ENCODE data around the gene BTF3L4. TPM values are rescaled to one million over a fixed set of nuclear protein-coding genes. Genes with fewer than 3 reads are reported as not detected.
A peak's percentile ranks its signal among the peaks of the same experiment; 100 is the strongest.

Gene BTF3L4
- total RNA-seq, 1 experiment from 2014 or later, result 89.4 TPM

DNA sequence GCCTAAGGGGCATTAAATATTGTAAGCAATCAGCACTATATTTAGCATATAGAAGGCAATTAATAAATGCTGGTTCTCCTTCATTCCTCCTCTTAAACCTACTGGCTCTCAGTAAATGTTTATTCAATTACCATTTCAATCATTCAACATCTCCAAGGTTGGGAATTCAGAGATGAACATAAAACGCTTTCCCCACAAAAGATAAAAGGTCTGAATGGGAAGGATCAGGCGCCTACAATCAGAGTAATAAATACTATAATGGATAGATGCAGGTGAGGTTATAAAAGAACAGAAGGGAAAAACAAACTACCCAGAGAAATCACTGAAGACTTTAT lies 22.1 kb upstream of the BTF3L4 start (continued):
- TF ChIP-seq ZNF512 (CRISPR knock-in tag; IDR thresholded peaks at IDR 0.05; ENCODE audit: borderline replicate concordance), result no peak
- TF ChIP-seq GABPB1 (CRISPR knock-in tag; IDR thresholded peaks at IDR 0.05), result no peak
- TF ChIP-seq ZNF219 (CRISPR knock-in tag; IDR thresholded peaks at IDR 0.05; ENCODE audit: borderline replicate concordance), result no peak
- TF ChIP-seq RORB (CRISPR knock-in tag; IDR thresholded peaks at IDR 0.05), result no peak
- TF ChIP-seq HMGA2 (CRISPR knock-in tag; IDR thresholded peaks at IDR 0.05), result no peak
- no peak for TF ChIP-seq ZBTB21 (CRISPR knock-in tag; IDR thresholded peaks at IDR 0.05; ENCODE audit: borderline replicate concordance)
- TF ChIP-seq FOXK1 (CRISPR knock-in tag; IDR thresholded peaks at IDR 0.05), result no peak
- TF ChIP-seq SMAD4 (CRISPR knock-in tag; IDR thresholded peaks at IDR 0.05), result no peak

- Mint-ChIP-seq H3K27ac (no peak overlapping the region), H3K4me1 (peaks cover 9% of the 10 kb centered on the region), H3K27me3 (ENCODE audit: low read depth) (no peaks in the 10 kb centered on the region), H3K9me3 (no peaks in the 10 kb centered on the region), H3K4me3 (no peak overlapping the region), H3K36me3 (peaks cover 24% of the 10 kb centered on the region)
- ChIA-PET CTCF (no interaction called here), POLR2A (no interaction called here)
- ATAC-seq (no peak), DNase-seq (ENCODE audit: low spot score) (no peak)
- TF ChIP-seq GABPB1 (CRISPR knock-in tag; IDR thresholded peaks at IDR 0.05) (peak; percentile 76), ATF1 (CRISPR knock-in tag; IDR thresholded peaks at IDR 0.05) (no peak), GTF2I (CRISPR knock-in tag; conservative IDR thresholded peaks at IDR 0.05) (no peak), NFE2L1 (CRISPR knock-in tag; IDR thresholded peaks at IDR 0.05) (no peak)
These were observed 18.7 kb upstream of the BTF3L4 start for GRCh38 chr1:52037402-52037814.

DNA sequence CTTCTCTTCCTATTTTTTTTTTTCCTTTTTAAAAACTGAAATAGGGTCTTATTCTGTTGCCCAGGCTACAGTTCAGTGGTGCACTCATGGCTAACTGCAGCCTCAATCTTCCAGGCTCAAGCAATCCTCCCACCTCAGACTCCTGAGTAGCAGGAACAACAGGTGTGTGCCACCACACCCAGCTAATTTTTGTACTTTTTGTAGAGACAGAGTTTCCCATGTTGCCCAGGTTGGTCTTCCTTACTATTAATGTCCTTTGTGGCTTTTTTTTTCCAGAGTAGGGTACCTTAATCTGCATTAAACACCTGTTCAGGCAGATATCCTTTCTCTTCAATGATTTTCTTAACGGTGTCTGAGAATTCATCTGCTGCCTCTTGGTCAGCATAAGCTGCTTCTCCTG lies 18.2 kb upstream of the BTF3L4 start:
- H3K4me1 Mint-ChIP-seq, result 0 out of 2 replicates have a peak, but pooled peaks cover 4% of the 10 kb centered on the region

DNA sequence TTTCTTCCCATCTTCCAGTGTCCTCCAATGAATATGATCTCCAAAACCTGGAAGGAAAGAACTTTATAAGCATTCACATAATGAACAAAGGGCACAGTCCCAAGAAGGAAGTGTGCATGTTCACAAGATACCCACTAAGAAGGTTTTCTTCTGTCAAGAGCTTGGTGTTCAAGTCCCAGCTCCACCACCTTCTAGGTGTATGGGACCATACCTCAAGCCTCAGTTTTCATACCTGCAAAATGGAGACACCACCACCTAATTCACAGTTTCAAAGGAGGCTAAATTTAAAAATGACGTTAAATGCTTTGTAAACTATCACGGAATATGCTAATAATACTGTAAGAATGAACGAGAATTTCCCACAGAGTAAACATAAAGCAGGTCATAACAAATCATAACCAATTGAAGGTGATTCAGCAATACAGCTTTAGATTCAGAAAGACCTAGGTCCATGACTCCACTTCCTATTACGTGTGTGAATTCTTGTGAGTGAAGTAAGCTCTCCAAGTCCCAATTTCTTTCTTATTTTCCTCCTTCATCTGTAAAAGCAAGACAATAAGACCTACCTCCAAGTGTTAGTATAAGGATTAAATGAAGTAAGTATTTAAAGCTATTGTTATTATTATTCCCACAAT lies 14.4 kb upstream of the BTF3L4 start:
- no peak overlapping the region for H3K27ac Mint-ChIP-seq
- ATAC-seq (no peak), DNase-seq (ENCODE audit: low spot score) (no peak)
- no peaks in the 10 kb centered on the region for H3K9me3 Mint-ChIP-seq
- H3K36me3 Mint-ChIP-seq, result peaks cover 27% of the 10 kb centered on the region
- H3K4me3 Mint-ChIP-seq, result no peak overlapping the region
- CTCF ChIA-PET, result no interaction called here
- H3K27me3 Mint-ChIP-seq (ENCODE audit: low read depth), result no peaks in the 10 kb centered on the region
- POLR2A ChIA-PET, result no interaction called here
- H3K4me1 Mint-ChIP-seq, result no peaks in the 10 kb centered on the region
- TF ChIP-seq TEAD4 (CRISPR knock-in tag; IDR thresholded peaks at IDR 0.05) (no peak), ZBTB21 (CRISPR knock-in tag; IDR thresholded peaks at IDR 0.05; ENCODE audit: borderline replicate concordance) (no peak), FOXK1 (CRISPR knock-in tag; IDR thresholded peaks at IDR 0.05) (no peak), IRF2 (CRISPR knock-in tag; IDR thresholded peaks at IDR 0.05; ENCODE audit: borderline replicate concordance, low read depth) (no peak), NR2C2 (CRISPR knock-in tag; IDR thresholded peaks at IDR 0.05) (no peak), ZNF416 (CRISPR knock-in tag; IDR thresholded peaks at IDR 0.05) (no peak), TP53 (CRISPR knock-in tag; IDR thresholded peaks at IDR 0.05) (no peak), TCF7 (CRISPR knock-in tag; IDR thresholded peaks at IDR 0.05; ENCODE audit: low read depth) (no peak), OVOL2 (CRISPR knock-in tag; IDR thresholded peaks at IDR 0.05; ENCODE audit: borderline replicate concordance) (no peak), KAT7 (CRISPR knock-in tag; IDR thresholded peaks at IDR 0.05; ENCODE audit: borderline replicate concordance) (no peak), ZNF671 (CRISPR knock-in tag; IDR thresholded peaks at IDR 0.05) (no peak), ZNF396 (CRISPR knock-in tag; IDR thresholded peaks at IDR 0.05; ENCODE audit: borderline replicate concordance) (no peak), AFF4 (CRISPR knock-in tag; IDR thresholded peaks at IDR 0.05; ENCODE audit: borderline replicate concordance) (no peak), ZNF423 (CRISPR knock-in tag; IDR thresholded peaks at IDR 0.05) (no peak)

More for the DNA sequence above, 18.2 kb upstream of the BTF3L4 start:
- Mint-ChIP-seq H3K27ac (no peak overlapping the region), H3K4me3 (no peak overlapping the region), H3K36me3 (peaks cover 24% of the 10 kb centered on the region), H3K9me3 (no peaks in the 10 kb centered on the region), H3K27me3 (ENCODE audit: low read depth) (no peaks in the 10 kb centered on the region)
- POLR2A ChIA-PET, result no interaction called here
- DNase-seq (ENCODE audit: low spot score), result no peak
- CTCF ChIA-PET, result no interaction called here
- ATAC-seq, result no peak
- TF ChIP-seq GTF2I (CRISPR knock-in tag; conservative IDR thresholded peaks at IDR 0.05) (no peak), NFE2L1 (CRISPR knock-in tag; IDR thresholded peaks at IDR 0.05) (no peak), TP53 (CRISPR knock-in tag; IDR thresholded peaks at IDR 0.05) (no peak), TCF7 (CRISPR knock-in tag; IDR thresholded peaks at IDR 0.05; ENCODE audit: low read depth) (no peak), ZNF416 (CRISPR knock-in tag; IDR thresholded peaks at IDR 0.05) (no peak), RELA (CRISPR knock-in tag; IDR thresholded peaks at IDR 0.05; ENCODE audit: borderline replicate concordance) (no peak), SP1 (CRISPR knock-in tag; conservative IDR thresholded peaks at IDR 0.05) (no peak), ZBTB21 (CRISPR knock-in tag; IDR thresholded peaks at IDR 0.05; ENCODE audit: borderline replicate concordance) (no peak)
- TF ChIP-seq, protein P1, sequence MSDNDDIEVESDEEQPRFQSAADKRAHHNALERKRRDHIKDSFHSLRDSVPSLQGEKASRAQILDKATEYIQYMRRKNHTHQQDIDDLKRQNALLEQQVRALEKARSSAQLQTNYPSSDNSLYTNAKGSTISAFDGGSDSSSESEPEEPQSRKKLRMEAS (CRISPR knock-in tag; IDR thresholded peaks at IDR 0.05), result no peak
- TF ChIP-seq, protein P2, sequence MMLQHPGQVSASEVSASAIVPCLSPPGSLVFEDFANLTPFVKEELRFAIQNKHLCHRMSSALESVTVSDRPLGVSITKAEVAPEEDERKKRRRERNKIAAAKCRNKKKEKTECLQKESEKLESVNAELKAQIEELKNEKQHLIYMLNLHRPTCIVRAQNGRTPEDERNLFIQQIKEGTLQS (CRISPR knock-in tag; conservative IDR thresholded peaks at IDR 0.05), result no peak
